Memory B cell (primary cell): ENCODE data around the gene DOCK10.

Experiments
- ATAC-seq: fragments of 150-1000 bp; cut with Tn5 transposase; 2 replicates; pipeline ENCODE4 v1.10.0; 2021; ENCODE audit warnings: low read depth, mild to moderate bottlenecking, moderate library complexity
- DNase-seq, 2 donors: peaks; one replicate each; pipeline ENCODE4 v3.0.0; 2022; ENCODE audit warnings: low spot score in 2 of 2
- H3K27ac Mint-ChIP-seq: one replicate; pipeline ENCODE4 v1.8.0; 2022; ENCODE audit warnings: mild to moderate bottlenecking, moderate library complexity, mixed read lengths
- H3K27me3 Mint-ChIP-seq: one replicate; pipeline ENCODE4 v1.8.0; 2022; ENCODE audit warnings: mixed read lengths
- H3K36me3 Mint-ChIP-seq: one replicate; pipeline ENCODE4 v1.8.0; 2022; ENCODE audit warnings: mild to moderate bottlenecking, mixed read lengths
- H3K4me1 Mint-ChIP-seq: one replicate; pipeline ENCODE4 v1.8.0; 2022; ENCODE audit warnings: mixed read lengths
- H3K4me3 Mint-ChIP-seq: one replicate; pipeline ENCODE4 v1.8.0; 2022; ENCODE audit warnings: mild to moderate bottlenecking, moderate library complexity, mixed read lengths
- H3K9me3 Mint-ChIP-seq: one replicate; pipeline ENCODE4 v1.8.0; 2022; ENCODE audit warnings: mixed read lengths

Gene DOCK10

GRCh38 chr2:224850081-224850480 is 192.2 kb downstream of the DOCK10 start:
- ATAC-seq = no peak
- no peak for DNase-seq
- Mint-ChIP-seq H3K36me3 (peaks cover 32% of the 10 kb centered on the region), H3K4me1 (no peaks in the 10 kb centered on the region), H3K9me3 (no peaks in the 10 kb centered on the region), H3K4me3 (no peak overlapping the region), H3K27me3 (no peaks in the 10 kb centered on the region), H3K27ac (peak overlapping the region; percentile 61)

GRCh38 chr2:224849264-224849663 is 193.0 kb downstream of the DOCK10 start:
- H3K27ac Mint-ChIP-seq = peak overlapping the region; percentile 61
- no peaks in the 10 kb centered on the region for H3K27me3 Mint-ChIP-seq
- no peak overlapping the region for H3K4me3 Mint-ChIP-seq

DNA sequence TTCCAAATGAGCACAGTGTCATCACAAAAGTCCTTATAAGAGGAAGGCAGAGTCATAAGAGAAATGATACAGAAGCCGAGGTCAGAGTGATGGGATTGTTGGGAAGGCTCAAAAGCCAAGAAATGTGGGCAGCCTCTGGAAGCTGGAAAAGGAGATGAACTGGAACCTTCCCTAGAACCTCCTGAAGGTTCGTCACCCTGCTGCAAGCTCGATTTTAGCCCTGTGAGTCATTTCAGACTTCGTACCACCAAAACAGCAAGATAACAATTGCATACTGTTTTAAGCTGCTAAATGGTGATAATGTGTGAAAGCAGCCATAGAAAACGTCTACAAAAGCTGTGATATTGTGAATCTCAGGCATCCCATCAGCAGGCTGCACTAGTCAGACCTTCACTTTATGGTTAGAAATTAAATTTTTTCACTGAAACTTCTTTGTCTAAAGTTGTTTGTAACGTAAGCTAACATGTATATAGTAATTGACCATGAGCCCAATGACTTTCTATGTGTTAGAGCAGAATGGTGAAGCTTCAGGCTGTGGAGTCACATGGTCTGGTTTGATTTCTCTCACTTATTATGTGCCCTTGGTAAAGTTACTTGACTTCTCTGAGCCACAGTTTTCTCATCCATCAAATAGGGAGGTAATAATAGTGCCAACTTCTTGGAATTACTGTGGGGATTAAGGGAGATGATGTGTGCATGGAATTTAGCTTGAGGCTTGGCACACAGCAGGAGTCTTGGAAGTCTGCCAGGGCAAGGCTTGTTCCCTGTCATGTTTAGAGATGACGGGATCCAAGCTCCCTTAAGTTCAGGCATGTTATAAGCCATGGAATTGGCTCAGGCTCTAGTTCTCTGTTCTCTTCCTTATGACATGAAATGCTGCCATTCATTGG is 194.1 kb downstream of the DOCK10 start:
- no peaks in the 10 kb centered on the region for H3K4me1 Mint-ChIP-seq
- H3K4me3 Mint-ChIP-seq = no peak overlapping the region
- DNase-seq (no peak), ATAC-seq (no peak)
- H3K9me3 Mint-ChIP-seq = no peaks in the 10 kb centered on the region
- peaks cover 38% of the 10 kb centered on the region for H3K36me3 Mint-ChIP-seq
- H3K27ac Mint-ChIP-seq = peak overlapping the region; percentile 60
- H3K27me3 Mint-ChIP-seq = no peaks in the 10 kb centered on the region

More at GRCh38 chr2:224849264-224849663, 193.0 kb downstream of the DOCK10 start:
- Mint-ChIP-seq H3K9me3 (no peaks in the 10 kb centered on the region), H3K36me3 (peaks cover 33% of the 10 kb centered on the region), H3K4me1 (no peaks in the 10 kb centered on the region)
- ATAC-seq (peak; percentile 44), DNase-seq (no peak)

DNA sequence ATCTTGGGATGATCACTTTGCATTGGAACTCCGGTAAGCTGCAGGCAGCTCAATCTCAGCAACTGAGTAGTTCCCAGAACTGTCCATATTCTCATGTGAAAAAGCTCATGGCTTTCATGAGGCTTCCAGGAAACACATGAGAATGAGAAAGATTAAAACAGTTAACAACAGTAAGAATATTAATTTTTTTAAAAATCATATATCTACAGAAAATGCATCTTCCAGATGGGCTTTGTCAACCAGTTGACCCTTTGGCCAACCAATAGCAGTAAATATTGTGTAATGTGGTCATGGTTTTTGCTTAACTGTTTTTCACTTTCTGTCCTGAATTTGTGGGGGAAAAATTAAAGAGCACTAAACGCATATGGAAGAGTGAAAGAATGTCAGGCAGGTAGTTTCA is 194.9 kb downstream of the DOCK10 start:
- no peaks in the 10 kb centered on the region for H3K9me3 Mint-ChIP-seq
- peaks cover 47% of the 10 kb centered on the region for H3K36me3 Mint-ChIP-seq
- peak overlapping the region; percentile 60 for H3K27ac Mint-ChIP-seq
- no peak for ATAC-seq
- no peak for DNase-seq
- no peaks in the 10 kb centered on the region for H3K4me1 Mint-ChIP-seq
- H3K4me3 Mint-ChIP-seq = no peak overlapping the region
- no peaks in the 10 kb centered on the region for H3K27me3 Mint-ChIP-seq

GRCh38 chr2:224846686-224847085 is 195.6 kb downstream of the DOCK10 start:
- no peak for ATAC-seq
- Mint-ChIP-seq H3K27me3 (no peaks in the 10 kb centered on the region), H3K27ac (no peak overlapping the region), H3K9me3 (no peaks in the 10 kb centered on the region), H3K4me1 (no peaks in the 10 kb centered on the region), H3K36me3 (peaks cover 47% of the 10 kb centered on the region), H3K4me3 (no peak overlapping the region)
- no peak for DNase-seq

DNA sequence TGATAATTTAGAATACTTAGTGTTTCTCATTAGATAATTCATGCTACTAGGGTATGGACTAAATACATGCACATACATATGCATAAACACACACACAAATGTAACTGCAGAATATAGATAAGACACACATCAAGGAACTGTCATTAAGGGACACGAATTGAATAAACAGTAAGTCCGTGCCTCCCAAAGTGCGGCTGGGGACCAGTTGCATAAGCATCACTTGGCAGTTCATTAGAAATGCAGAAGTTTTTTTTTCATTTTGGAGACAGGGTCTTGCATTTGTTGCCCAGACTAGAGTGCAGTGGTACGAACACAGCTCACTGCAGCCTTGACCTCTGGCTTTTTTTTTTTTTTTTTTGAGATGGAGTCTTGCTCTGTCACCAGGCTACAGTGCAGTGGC is 196.1 kb downstream of the DOCK10 start:
- H3K9me3 Mint-ChIP-seq = no peaks in the 10 kb centered on the region
- H3K4me3 Mint-ChIP-seq = no peak overlapping the region
- peaks cover 48% of the 10 kb centered on the region for H3K36me3 Mint-ChIP-seq
- ATAC-seq = no peak
- no peak overlapping the region for H3K27ac Mint-ChIP-seq
- DNase-seq = no peak
- H3K4me1 Mint-ChIP-seq = no peaks in the 10 kb centered on the region
- no peaks in the 10 kb centered on the region for H3K27me3 Mint-ChIP-seq

DNA sequence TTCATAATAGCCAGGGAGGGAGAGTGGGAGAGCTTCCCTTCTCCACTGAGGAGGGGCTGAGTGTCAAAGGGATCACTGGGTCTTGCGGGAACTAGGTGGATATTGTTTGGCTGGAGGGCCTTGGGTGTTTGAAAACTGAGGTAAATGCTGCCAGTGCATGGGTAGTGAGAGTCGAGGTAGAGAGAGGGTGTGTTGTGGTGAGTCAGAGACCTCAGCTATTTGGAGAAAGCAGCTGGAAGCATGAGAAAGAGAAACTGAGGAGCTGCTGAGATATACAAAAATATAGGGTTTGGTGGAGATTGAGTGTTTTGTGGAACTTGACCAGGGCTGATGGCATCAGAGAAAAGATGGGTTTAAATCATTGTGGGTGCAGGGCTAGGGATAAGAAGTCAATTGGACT is 199.1 kb downstream of the DOCK10 start:
- DNase-seq = no peak
- Mint-ChIP-seq H3K27ac (no peak overlapping the region), H3K27me3 (no peaks in the 10 kb centered on the region), H3K36me3 (peaks cover 58% of the 10 kb centered on the region), H3K4me3 (no peak overlapping the region), H3K4me1 (no peaks in the 10 kb centered on the region), H3K9me3 (peaks cover 4% of the 10 kb centered on the region)
- ATAC-seq = no peak

DNA sequence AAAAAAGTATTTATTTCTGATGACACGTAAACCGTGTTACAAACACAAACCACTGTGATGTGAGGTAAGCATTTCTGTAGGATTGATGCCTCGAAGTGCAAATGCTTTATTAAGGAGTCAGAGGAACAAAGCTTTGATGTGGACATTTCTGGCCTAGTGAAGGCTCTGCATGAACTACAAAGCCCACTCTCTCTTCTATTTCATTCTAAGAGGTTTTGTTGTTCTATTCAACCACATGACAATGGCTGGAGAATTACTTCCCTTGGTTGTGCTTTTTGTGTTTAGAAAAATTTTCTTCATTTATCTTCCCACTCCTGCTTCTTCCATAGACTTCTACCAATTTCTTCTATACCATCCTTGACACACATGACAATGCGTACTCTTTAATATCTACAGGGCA is 200.4 kb downstream of the DOCK10 start:
- no peaks in the 10 kb centered on the region for H3K27me3 Mint-ChIP-seq
- no peak for DNase-seq
- H3K9me3 Mint-ChIP-seq = peaks cover 4% of the 10 kb centered on the region
- no peaks in the 10 kb centered on the region for H3K4me1 Mint-ChIP-seq
- H3K27ac Mint-ChIP-seq = peak overlapping the region; percentile 49
- no peak for ATAC-seq
- H3K4me3 Mint-ChIP-seq = no peak overlapping the region
- H3K36me3 Mint-ChIP-seq = peaks cover 57% of the 10 kb centered on the region

GRCh38 chr2:224838335-224838734 is 203.9 kb downstream of the DOCK10 start:
- Mint-ChIP-seq H3K27me3 (no peaks in the 10 kb centered on the region), H3K9me3 (peaks cover 4% of the 10 kb centered on the region), H3K36me3 (peaks cover 64% of the 10 kb centered on the region), H3K27ac (no peak overlapping the region), H3K4me1 (no peaks in the 10 kb centered on the region), H3K4me3 (no peak overlapping the region)
- DNase-seq = no peak
- no peak for ATAC-seq

DNA sequence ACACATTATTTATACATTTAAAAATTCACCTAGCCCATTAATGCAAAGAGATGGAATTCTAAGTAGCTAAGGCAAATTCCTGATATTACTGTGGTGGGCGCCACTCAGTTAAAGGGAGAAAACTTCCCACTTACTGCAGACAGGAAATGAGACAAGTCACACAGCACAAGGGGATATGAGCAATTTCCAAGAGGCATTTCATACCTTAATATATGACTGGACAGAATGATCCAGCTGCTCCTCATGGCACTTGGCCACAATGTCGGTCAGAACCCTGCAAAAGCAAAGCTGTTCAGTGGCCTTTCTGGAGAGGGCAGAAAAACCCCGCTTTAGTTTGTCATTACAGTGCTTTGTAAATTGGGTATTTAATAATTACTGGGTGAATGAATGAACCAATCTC is 204.7 kb downstream of the DOCK10 start:
- Mint-ChIP-seq H3K27ac (no peak overlapping the region), H3K9me3 (peaks cover 4% of the 10 kb centered on the region), H3K4me1 (no peaks in the 10 kb centered on the region), H3K27me3 (no peaks in the 10 kb centered on the region), H3K4me3 (no peak overlapping the region), H3K36me3 (peaks cover 63% of the 10 kb centered on the region)
- no peak for ATAC-seq
- no peak for DNase-seq

- Mint-ChIP-seq H3K4me1 (no peaks in the 10 kb centered on the region), H3K27ac (no peak overlapping the region), H3K9me3 (peaks cover 4% of the 10 kb centered on the region), H3K36me3 (peaks cover 60% of the 10 kb centered on the region), H3K4me3 (no peak overlapping the region), H3K27me3 (no peaks in the 10 kb centered on the region)
- DNase-seq = no peak
- no peak for ATAC-seq
Measured at GRCh38 chr2:224837066-224837465, 205.2 kb downstream of the DOCK10 start.

DNA sequence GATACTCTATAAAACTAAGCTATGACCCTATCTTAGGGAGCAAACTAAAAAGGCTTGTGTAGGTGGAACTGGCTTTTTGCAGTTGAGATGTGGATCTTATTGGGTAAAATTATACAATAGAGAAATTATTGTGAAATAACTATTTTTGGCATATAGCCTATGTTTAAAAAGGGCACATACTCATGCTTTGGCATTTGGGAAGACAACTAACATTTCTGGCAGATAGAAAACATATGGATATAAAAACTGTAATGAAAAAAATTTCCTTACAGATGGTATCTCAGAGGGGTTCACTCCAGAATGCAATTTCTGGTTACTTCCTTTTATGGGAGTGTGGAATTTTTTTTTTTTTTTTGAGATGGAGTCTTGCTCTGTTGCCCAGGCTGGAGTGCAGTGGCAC is 206.0 kb downstream of the DOCK10 start:
- Mint-ChIP-seq H3K9me3 (peaks cover 4% of the 10 kb centered on the region), H3K4me3 (no peak overlapping the region), H3K27me3 (no peaks in the 10 kb centered on the region), H3K36me3 (peaks cover 60% of the 10 kb centered on the region), H3K4me1 (no peaks in the 10 kb centered on the region), H3K27ac (no peak overlapping the region)
- ATAC-seq = no peak
- DNase-seq = no peak

DNA sequence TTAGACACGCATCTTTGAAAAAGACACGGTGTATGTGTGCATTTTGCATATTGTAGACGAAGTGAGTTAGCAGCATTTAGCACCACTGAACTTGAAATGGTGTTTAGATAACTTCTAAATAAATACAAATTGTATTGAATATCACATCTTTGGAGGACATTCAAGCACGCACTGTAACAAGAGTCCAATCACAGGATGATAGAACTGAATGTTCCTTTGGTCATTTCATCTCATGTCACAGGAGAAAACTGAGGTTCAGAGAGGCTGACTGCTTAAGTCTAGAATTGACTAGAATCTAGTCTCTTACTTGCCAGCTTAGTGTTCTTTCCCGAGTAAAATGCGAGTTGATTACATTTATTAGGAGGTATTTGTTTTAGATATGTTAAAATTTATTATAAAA is 206.9 kb downstream of the DOCK10 start:
- no peaks in the 10 kb centered on the region for H3K9me3 Mint-ChIP-seq

GRCh38 chr2:224833986-224834385 is 208.3 kb downstream of the DOCK10 start:
- no peak overlapping the region for H3K27ac Mint-ChIP-seq
- ATAC-seq (no peak), DNase-seq (no peak)
- H3K9me3 Mint-ChIP-seq = no peaks in the 10 kb centered on the region
- no peaks in the 10 kb centered on the region for H3K4me1 Mint-ChIP-seq
- H3K27me3 Mint-ChIP-seq = no peaks in the 10 kb centered on the region
- peaks cover 53% of the 10 kb centered on the region for H3K36me3 Mint-ChIP-seq
- no peak overlapping the region for H3K4me3 Mint-ChIP-seq

More for the DNA sequence above, 206.9 kb downstream of the DOCK10 start:
- Mint-ChIP-seq H3K36me3 (peaks cover 54% of the 10 kb centered on the region), H3K4me3 (no peak overlapping the region), H3K4me1 (no peaks in the 10 kb centered on the region), H3K27ac (no peak overlapping the region), H3K27me3 (no peaks in the 10 kb centered on the region)
- ATAC-seq (no peak), DNase-seq (no peak)

GRCh38 chr2:224832207-224832606 is 210.1 kb downstream of the DOCK10 start:
- ATAC-seq (no peak), DNase-seq (no peak)
- H3K4me3 Mint-ChIP-seq = no peak overlapping the region
- H3K27ac Mint-ChIP-seq = no peak overlapping the region
- no peaks in the 10 kb centered on the region for H3K9me3 Mint-ChIP-seq
- H3K36me3 Mint-ChIP-seq = peaks cover 58% of the 10 kb centered on the region
- no peaks in the 10 kb centered on the region for H3K27me3 Mint-ChIP-seq
- no peaks in the 10 kb centered on the region for H3K4me1 Mint-ChIP-seq
